ENCODE results near the gene TSPAN14. TPM values are rescaled to one million over a fixed set of nuclear protein-coding genes. Genes with fewer than 3 reads are reported as not detected.

Gene TSPAN14
- total RNA-seq, 4 donors from 2014 or later, result 18.9 to 72.9 (median 55.8) TPM

DNA sequence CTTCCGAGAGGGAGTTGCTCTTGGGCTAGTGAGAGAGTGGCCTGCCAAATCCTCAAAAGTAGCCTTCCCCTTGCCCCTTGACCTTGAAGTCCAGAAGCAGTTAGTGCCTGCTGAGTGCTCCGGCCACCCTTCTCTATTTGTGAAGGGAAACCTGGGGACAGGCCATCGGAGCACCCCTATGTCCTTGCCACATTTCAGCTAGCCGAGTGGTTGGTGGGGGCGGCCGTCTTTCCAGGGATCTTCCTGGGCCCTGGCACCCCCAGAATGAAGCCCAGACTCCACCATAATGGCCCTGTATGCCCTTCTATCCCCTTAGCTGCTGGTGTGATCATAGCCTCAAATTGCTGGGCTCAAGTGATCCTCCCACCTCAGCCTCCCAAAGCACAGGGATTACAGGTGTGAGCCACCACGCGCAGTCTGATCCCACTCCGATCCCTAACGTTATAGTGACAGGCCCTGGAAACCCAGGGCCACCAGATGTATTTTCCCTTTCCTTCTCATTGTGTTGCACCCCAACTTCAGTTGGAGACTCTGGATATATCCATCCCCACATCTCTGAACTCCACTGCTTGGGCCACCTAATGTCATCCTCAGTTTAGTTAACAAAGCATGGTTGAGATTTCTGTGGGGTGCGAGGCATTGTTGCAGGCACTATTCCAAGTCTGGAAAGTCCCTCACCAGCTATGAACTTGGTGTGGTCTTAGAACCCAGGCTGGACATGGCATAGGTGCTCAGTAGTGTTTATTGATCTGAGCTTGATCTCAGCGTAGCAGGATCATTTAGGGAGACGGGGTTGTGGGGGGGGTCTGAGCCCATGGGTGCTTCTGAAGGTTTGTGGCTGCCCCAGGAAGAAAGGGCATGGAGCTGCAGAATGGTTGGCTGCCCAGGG lies 1.6 kb downstream of the TSPAN14 start:
- Histone ChIP-seq H3K27ac (peak overlapping the region; percentile 97 to 100 (median 98)), H3K36me3 (no peaks in the 10 kb centered on the region), H3K9me3 (no peaks in the 10 kb centered on the region), H3K27me3 (no peaks in the 10 kb centered on the region), H3K4me3 (peak overlapping the region; percentile 78 to 98 (median 82)), H3K4me1 (peaks cover 36 to 61% (median 59%) of the 10 kb centered on the region in 4 donors)
- no peak for DNase-seq
- intact Hi-C loops (cut with DNase I; ENCODE audit: low total_unique reads), result loop anchor here (2.0 kb wide), 1 partner anchor 43 kb away; no protein-coding TSS in a partner anchor
- in situ Hi-C loops (cut with MboI; ENCODE audit: low pct_ligation_motif_present in 1 of 4, low pct_unique_long_range_greater_than_20kb in 1 of 4, low sequenced_read_pairs in 3 of 4), result no loop called here
- WGBS, 2 donors (ENCODE audit: low coverage in 1 of 2), result 57% methylated on average over 13 of the region's 13 CpGs; no CpG with 5 or more reads in 1 of the 2 donors
- no peak for TF ChIP-seq POLR2AphosphoS5 (IDR thresholded peaks at IDR 0.05)
- TF ChIP-seq EP300 (IDR thresholded peaks at IDR 0.05; ENCODE audit: low read depth), result no peak
- TF ChIP-seq, protein P1, sequence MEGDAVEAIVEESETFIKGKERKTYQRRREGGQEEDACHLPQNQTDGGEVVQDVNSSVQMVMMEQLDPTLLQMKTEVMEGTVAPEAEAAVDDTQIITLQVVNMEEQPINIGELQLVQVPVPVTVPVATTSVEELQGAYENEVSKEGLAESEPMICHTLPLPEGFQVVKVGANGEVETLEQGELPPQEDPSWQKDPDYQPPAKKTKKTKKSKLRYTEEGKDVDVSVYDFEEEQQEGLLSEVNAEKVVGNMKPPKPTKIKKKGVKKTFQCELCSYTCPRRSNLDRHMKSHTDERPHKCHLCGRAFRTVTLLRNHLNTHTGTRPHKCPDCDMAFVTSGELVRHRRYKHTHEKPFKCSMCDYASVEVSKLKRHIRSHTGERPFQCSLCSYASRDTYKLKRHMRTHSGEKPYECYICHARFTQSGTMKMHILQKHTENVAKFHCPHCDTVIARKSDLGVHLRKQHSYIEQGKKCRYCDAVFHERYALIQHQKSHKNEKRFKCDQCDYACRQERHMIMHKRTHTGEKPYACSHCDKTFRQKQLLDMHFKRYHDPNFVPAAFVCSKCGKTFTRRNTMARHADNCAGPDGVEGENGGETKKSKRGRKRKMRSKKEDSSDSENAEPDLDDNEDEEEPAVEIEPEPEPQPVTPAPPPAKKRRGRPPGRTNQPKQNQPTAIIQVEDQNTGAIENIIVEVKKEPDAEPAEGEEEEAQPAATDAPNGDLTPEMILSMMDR (IDR thresholded peaks at IDR 0.05), result no peak
- TF ChIP-seq POLR2A (IDR thresholded peaks at IDR 0.05), result no peak

DNA sequence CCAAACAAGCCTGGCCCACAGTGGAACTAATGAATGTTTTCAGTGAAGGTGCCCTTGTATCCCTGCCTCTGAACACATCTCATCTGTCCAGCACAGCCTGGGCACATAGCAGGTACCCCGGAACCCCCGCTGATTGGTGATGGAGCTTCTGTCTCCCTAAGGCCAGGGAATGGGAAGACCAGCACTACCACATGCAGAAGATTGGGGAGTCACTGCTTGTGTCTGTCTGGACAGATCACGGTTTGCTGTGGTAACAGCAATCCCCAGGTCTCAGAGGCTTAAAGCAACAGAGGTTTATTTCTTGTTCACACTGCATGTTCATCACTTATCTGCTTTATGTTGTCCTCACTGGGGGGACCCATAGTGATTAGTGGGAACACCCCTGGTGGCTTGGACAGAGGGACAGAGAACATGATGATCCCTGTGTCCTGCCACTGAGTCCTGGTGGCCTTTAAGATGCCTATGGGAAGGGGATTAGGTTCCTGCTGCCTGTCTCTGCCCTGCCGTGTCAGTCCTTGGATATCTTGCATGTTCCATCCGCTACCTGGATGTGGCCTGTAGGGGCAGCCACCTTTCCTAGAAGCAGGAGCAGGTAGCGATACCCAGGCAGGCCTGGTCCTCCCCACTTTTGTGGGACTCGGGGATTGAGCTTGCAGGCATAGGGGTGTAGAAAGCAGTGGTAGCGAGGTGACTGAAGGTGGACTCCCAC lies 3.6 kb downstream of the TSPAN14 start:
- Histone ChIP-seq H3K27me3 (no peaks in the 10 kb centered on the region), H3K4me1 (peaks cover 56 to 81% (median 79%) of the 10 kb centered on the region in 4 donors), H3K36me3 (no peaks in the 10 kb centered on the region), H3K4me3 (no peak overlapping the region), H3K9me3 (no peaks in the 10 kb centered on the region), H3K27ac (peak overlapping the region; percentile 84 to 100 (median 85))
- DNase-seq, result no peak
- WGBS, 2 donors (ENCODE audit: low coverage in 1 of 2), result 84% methylated on average over 8 of the region's 8 CpGs; no CpG with 5 or more reads in 1 of the 2 donors
- no peak for TF ChIP-seq POLR2A (IDR thresholded peaks at IDR 0.05)
- TF ChIP-seq, protein P1 (IDR thresholded peaks at IDR 0.05), result peak in 1 of 5 experiments; percentile 31
- in situ Hi-C loops (cut with MboI; ENCODE audit: low pct_ligation_motif_present in 1 of 4, low pct_unique_long_range_greater_than_20kb in 1 of 4, low sequenced_read_pairs in 3 of 4) (no loop called here), intact Hi-C loops (cut with DNase I; ENCODE audit: low total_unique reads) (no loop called here)

DNA sequence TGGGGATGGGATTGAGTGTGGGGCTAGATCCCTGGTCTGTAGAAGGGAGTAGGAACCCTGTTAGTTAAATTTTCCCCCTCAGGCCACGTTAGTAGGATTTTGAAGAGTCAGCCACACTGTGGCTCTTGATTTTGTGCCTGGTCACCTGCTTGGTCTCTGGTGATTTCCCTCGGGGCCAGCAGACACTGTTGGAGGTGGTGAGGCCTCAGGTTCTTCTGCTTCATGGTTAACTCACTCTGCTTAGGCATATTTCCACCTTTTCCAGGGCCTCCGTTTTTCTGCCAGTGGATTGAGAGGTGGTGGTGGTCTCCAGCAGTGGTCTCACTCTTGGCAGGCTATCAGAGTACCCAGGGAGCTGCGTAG lies 4.1 kb downstream of the TSPAN14 start:
- DNase-seq, result no peak
- Histone ChIP-seq H3K4me3 (no peak overlapping the region), H3K9me3 (no peaks in the 10 kb centered on the region), H3K27ac (peak overlapping the region; percentile 84 to 100 (median 85)), H3K4me1 (peaks cover 59 to 84% (median 81%) of the 10 kb centered on the region in 4 donors), H3K36me3 (no peaks in the 10 kb centered on the region), H3K27me3 (no peaks in the 10 kb centered on the region)
- in situ Hi-C loops (cut with MboI; ENCODE audit: low pct_ligation_motif_present in 1 of 4, low pct_unique_long_range_greater_than_20kb in 1 of 4, low sequenced_read_pairs in 3 of 4) (no loop called here), intact Hi-C loops (cut with DNase I; ENCODE audit: low total_unique reads) (no loop called here)
- TF ChIP-seq POLR2AphosphoS5 (IDR thresholded peaks at IDR 0.05) (no peak), POLR2A (IDR thresholded peaks at IDR 0.05) (no peak), EP300 (IDR thresholded peaks at IDR 0.05; ENCODE audit: low read depth) (no peak)
- TF ChIP-seq, protein P1 (IDR thresholded peaks at IDR 0.05), result no peak
- 49% methylated on average over 4 of the region's 4 CpGs; no CpG with 5 or more reads in 1 of the 2 donors for WGBS, 2 donors (ENCODE audit: low coverage in 1 of 2)

- 67 to 70% methylated on average over 5 to 6 of the region's 6 CpGs for WGBS, 2 donors (ENCODE audit: low coverage in 1 of 2)
- in situ Hi-C loops (cut with MboI; ENCODE audit: low pct_ligation_motif_present in 1 of 4, low pct_unique_long_range_greater_than_20kb in 1 of 4, low sequenced_read_pairs in 3 of 4), result no loop called here
- H3K27ac ChIP-seq, result peak overlapping the region; percentile 84 to 100 (median 85)
Measured at GRCh38 chr10:80458638-80459037, 4.5 kb downstream of the TSPAN14 start.

More at GRCh38 chr10:80458638-80459037, 4.5 kb downstream of the TSPAN14 start:
- H3K36me3 ChIP-seq, result no peaks in the 10 kb centered on the region
- no peaks in the 10 kb centered on the region for H3K27me3 ChIP-seq
- H3K4me3 ChIP-seq, result no peak overlapping the region
- peaks cover 62 to 84% (median 81%) of the 10 kb centered on the region in 4 donors for H3K4me1 ChIP-seq
- no peaks in the 10 kb centered on the region for H3K9me3 ChIP-seq
- intact Hi-C loops (cut with DNase I; ENCODE audit: low total_unique reads), result no loop called here
- TF ChIP-seq EP300 (IDR thresholded peaks at IDR 0.05; ENCODE audit: low read depth), result no peak
- TF ChIP-seq POLR2AphosphoS5 (IDR thresholded peaks at IDR 0.05), result no peak
- TF ChIP-seq, protein P1 (IDR thresholded peaks at IDR 0.05), result no peak
- no peak for TF ChIP-seq POLR2A (IDR thresholded peaks at IDR 0.05)
- DNase-seq, result no peak
